DND-41 (cell line): Measurements from ENCODE around the gene GYPE.
"Not testable (repeated sequence)": the region's sequence is repeated elsewhere in the genome, so short reads cannot be mapped to it uniquely, and the experiment has no call there.

Experiments used
- EZH2 ChIP-seq: IDR thresholded peaks from 3 replicates; pipeline ENCODE4 v1.6.1; 2012; ENCODE audit warnings: borderline replicate concordance, low read depth, mild to moderate bottlenecking, moderate library complexity, low read length, inconsistent platforms; ENCODE audit not compliant: severe bottlenecking
- TF ChIP-seq, protein P1 (sequence below): IDR thresholded peaks from 2 replicates; pipeline ENCODE4 v1.5.1; 2012; ENCODE audit warnings: borderline replicate concordance, low read length, moderate library complexity, mild to moderate bottlenecking; ENCODE audit not compliant: poor library complexity, severe bottlenecking; ENCODE audit errors: extremely low read depth

DNA sequence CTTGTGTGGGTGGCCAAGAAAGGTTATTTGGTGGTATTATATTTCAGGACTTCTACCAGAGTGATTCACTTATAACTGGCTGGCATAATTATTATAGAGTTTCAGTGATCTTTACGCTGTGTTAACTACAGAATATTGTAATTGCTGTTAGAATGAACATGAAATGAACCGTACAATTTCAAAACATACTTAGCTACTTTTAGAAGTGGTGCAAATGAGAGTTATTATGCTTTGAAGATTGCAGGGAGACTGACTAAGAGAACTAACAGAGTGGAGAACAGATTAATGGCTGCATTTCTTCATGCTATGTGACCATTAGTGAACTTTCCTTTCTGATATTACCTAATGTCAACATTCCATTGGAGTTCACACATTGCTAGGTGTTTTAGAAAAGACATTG lies 71.7 kb downstream of the GYPE start:
- TF ChIP-seq, protein P1, sequence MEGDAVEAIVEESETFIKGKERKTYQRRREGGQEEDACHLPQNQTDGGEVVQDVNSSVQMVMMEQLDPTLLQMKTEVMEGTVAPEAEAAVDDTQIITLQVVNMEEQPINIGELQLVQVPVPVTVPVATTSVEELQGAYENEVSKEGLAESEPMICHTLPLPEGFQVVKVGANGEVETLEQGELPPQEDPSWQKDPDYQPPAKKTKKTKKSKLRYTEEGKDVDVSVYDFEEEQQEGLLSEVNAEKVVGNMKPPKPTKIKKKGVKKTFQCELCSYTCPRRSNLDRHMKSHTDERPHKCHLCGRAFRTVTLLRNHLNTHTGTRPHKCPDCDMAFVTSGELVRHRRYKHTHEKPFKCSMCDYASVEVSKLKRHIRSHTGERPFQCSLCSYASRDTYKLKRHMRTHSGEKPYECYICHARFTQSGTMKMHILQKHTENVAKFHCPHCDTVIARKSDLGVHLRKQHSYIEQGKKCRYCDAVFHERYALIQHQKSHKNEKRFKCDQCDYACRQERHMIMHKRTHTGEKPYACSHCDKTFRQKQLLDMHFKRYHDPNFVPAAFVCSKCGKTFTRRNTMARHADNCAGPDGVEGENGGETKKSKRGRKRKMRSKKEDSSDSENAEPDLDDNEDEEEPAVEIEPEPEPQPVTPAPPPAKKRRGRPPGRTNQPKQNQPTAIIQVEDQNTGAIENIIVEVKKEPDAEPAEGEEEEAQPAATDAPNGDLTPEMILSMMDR, result not testable (repeated sequence)
- not testable (repeated sequence) for TF ChIP-seq EZH2
